ENCODE data around the gene PTPRF.

Gene PTPRF

GRCh38 chr1:43573066-43573800 lies 42.5 kb downstream of the PTPRF start:
- H3K36me3 ChIP-seq: no peaks in the 10 kb centered on the region
- H3K4me3 ChIP-seq (ENCODE audit: low read depth, low read length): no peak overlapping the region
- no peak for TF ChIP-seq CTCF (IDR thresholded peaks at IDR 0.05; ENCODE audit: low read depth, low read length)
- H3K4me1 ChIP-seq: no peaks in the 10 kb centered on the region
- no peak for DNase-seq
- no peaks in the 10 kb centered on the region for H3K27me3 ChIP-seq
- no peaks in the 10 kb centered on the region for H3K9me3 ChIP-seq

- no peak overlapping the region for H3K4me3 ChIP-seq (ENCODE audit: low read depth, low read length)
- H3K36me3 ChIP-seq: no peaks in the 10 kb centered on the region
- no peaks in the 10 kb centered on the region for H3K9me3 ChIP-seq
- no peak for DNase-seq
- no peaks in the 10 kb centered on the region for H3K27me3 ChIP-seq
- no peak for TF ChIP-seq CTCF (IDR thresholded peaks at IDR 0.05; ENCODE audit: low read depth, low read length)
- H3K4me1 ChIP-seq: no peaks in the 10 kb centered on the region
Observed at GRCh38 chr1:43576521-43576920, 45.8 kb downstream of the PTPRF start.

DNA sequence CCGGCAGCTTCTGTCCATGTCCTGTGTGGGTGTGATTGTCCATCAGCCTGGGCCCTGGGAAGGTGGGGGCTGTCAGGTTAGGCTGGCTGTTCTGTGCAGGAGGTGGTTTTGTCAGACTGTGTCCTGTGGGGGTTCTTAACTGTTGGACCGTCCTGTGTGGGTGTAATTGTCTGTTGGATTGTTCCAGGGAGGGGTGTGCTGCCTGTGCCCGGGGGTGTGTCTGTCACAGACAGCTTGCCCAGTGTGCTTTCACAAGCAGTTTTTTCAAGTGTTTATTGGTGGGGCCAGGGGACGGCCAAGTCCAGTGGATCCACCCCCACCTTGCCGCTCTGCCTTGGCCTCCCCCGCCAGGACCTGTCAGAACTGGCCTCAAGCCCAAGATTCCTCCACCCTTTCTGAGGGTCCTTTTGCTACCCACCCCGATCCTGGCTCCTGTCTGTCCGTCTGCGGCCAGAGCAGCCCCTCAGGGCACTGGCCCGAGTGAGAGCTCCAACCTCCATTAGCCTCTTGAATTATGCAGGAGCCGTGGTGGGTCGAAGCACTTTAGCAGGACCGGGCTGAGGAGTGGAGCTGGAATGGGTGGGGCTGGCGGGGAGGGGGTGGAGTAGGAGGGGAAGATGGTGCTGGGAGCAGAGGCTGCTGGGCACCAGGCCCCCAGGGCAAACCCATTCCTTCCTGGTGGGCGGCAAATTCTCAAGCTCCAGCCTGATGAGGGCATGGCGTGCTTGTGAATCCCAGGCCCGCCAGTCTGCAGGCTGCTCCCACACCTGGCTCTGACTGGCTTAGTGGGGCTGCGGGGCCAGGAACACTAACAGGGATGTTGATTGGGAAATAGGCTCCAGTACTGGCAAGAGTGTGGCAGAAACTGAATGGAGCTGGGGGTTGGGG lies 47.2 kb downstream of the PTPRF start:
- no peak for DNase-seq
- Histone ChIP-seq H3K27me3 (no peaks in the 10 kb centered on the region), H3K4me1 (no peaks in the 10 kb centered on the region), H3K4me3 (ENCODE audit: low read depth, low read length) (no peak overlapping the region), H3K9me3 (no peaks in the 10 kb centered on the region), H3K36me3 (no peaks in the 10 kb centered on the region)
- no peak for TF ChIP-seq CTCF (IDR thresholded peaks at IDR 0.05; ENCODE audit: low read depth, low read length)

DNA sequence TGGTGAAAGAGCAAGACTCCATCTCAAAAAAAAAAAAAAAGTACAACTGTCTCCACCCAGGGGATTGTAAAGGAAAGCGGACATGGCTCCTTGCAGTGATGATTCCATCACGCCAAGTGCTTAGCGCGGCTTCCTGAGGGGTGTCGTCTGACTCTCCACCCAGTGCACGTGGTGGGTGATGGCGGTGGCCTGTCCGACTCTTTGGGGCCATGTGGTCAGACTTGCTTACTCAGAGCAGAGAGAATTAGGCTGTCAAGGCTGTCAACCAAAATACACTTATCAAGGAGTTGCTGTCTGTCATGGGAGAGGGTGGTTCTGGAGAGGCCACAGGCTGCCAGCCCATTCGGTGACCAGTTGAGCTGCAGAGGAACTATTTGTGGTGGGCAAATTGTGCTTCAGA lies 49.4 kb downstream of the PTPRF start:
- no peak for TF ChIP-seq CTCF (IDR thresholded peaks at IDR 0.05; ENCODE audit: low read depth, low read length)
- no peak for DNase-seq
- Histone ChIP-seq H3K4me1 (no peaks in the 10 kb centered on the region), H3K27me3 (no peaks in the 10 kb centered on the region), H3K4me3 (ENCODE audit: low read depth, low read length) (no peak overlapping the region), H3K36me3 (no peaks in the 10 kb centered on the region), H3K9me3 (no peaks in the 10 kb centered on the region)

- DNase-seq: peak; percentile 21
- H3K9me3 ChIP-seq: no peaks in the 10 kb centered on the region
- no peaks in the 10 kb centered on the region for H3K36me3 ChIP-seq
- H3K4me3 ChIP-seq (ENCODE audit: low read depth, low read length): no peak overlapping the region
- TF ChIP-seq CTCF (IDR thresholded peaks at IDR 0.05; ENCODE audit: low read depth, low read length): no peak
- H3K27me3 ChIP-seq: no peaks in the 10 kb centered on the region
- H3K4me1 ChIP-seq: no peaks in the 10 kb centered on the region
Observed at GRCh38 chr1:43582162-43582566, 51.5 kb downstream of the PTPRF start.

- no peaks in the 10 kb centered on the region for H3K9me3 ChIP-seq
- no peak for DNase-seq
- H3K4me1 ChIP-seq: no peaks in the 10 kb centered on the region
- no peak for TF ChIP-seq CTCF (IDR thresholded peaks at IDR 0.05; ENCODE audit: low read depth, low read length)
- no peaks in the 10 kb centered on the region for H3K36me3 ChIP-seq
- H3K27me3 ChIP-seq: no peaks in the 10 kb centered on the region
- no peak overlapping the region for H3K4me3 ChIP-seq (ENCODE audit: low read depth, low read length)
Observed at GRCh38 chr1:43583058-43583457, 52.4 kb downstream of the PTPRF start.

Data from BE2C (cell line).